Neural progenitor cell (in vitro differentiated cells): ENCODE results near the gene CCDC188. TPM values are rescaled to one million over a fixed set of nuclear protein-coding genes. Genes with fewer than 3 reads are reported as not detected.

Source experiments
- DNase-seq: peaks from one replicate; pipeline ENCODE4 v3.0.0-alpha.2; 2016; ENCODE audit warnings: low spot score
- H2AFZ ChIP-seq: fragments of 200-600 bp; sonication (generic); replicated peaks from 2 replicates; pipeline ENCODE4 v1.6.1; 2016; ENCODE audit warnings: antibody characterized with exemption
- H3F3A ChIP-seq: fragments of 200-600 bp; sonication (generic); 2 replicates; pipeline ENCODE4 v1.6.1; 2016; ENCODE audit warnings: antibody characterized with exemption, low read depth
- H3K27ac ChIP-seq: fragments of 200-600 bp; sonication (generic); 2 replicates; pipeline ENCODE4 v1.5.1; 2016; ENCODE audit warnings: mild to moderate bottlenecking
- H3K27me3 ChIP-seq: fragments of 200-600 bp; sonication (generic); 2 replicates; pipeline ENCODE4 v1.6.1; 2016; ENCODE audit warnings: mild to moderate bottlenecking, moderate library complexity
- H3K36me3 ChIP-seq: fragments of 200-600 bp; sonication (generic); 2 replicates; pipeline ENCODE4 v1.5.1; 2016
- H3K4me1 ChIP-seq: fragments of 200-600 bp; sonication (generic); 2 replicates; pipeline ENCODE4 v1.6.1; 2016; ENCODE audit warnings: mixed run types
- H3K4me2 ChIP-seq: fragments of 200-600 bp; sonication (generic); 2 replicates; pipeline ENCODE4 v1.6.1; 2016
- H3K4me3 ChIP-seq: fragments of 200-600 bp; sonication (generic); 2 replicates; pipeline ENCODE4 v1.5.1; 2016
- H3K79me2 ChIP-seq: fragments of 200-600 bp; sonication (generic); 2 replicates; pipeline ENCODE4 v1.6.1; 2016; ENCODE audit warnings: low read depth
- H3K9ac ChIP-seq: fragments of 200-600 bp; sonication (generic); 2 replicates; pipeline ENCODE4 v1.6.1; 2016
- H3K9me3 ChIP-seq: fragments of 200-600 bp; sonication (generic); 2 replicates; pipeline ENCODE4 v1.5.1; 2016; ENCODE audit warnings: low read depth
- H4K20me1 ChIP-seq: fragments of 200-600 bp; sonication (generic); 2 replicates; pipeline ENCODE4 v1.6.1; 2016; ENCODE audit warnings: low read depth
- H3K27ac Mint-ChIP-seq: 3 replicates; pipeline ENCODE4 v1.8.0; 2021; ENCODE audit warnings: mixed read lengths
- H3K27me3 Mint-ChIP-seq: 2 replicates; pipeline ENCODE4 v1.8.0; 2022; ENCODE audit warnings: low read depth, mild to moderate bottlenecking, inconsistent platforms, moderate library complexity, mixed read lengths; ENCODE audit not compliant: insufficient read depth
- H3K36me3 Mint-ChIP-seq: 3 replicates; pipeline ENCODE4 v1.8.0; 2021; ENCODE audit warnings: mixed read lengths
- H3K4me1 Mint-ChIP-seq: 3 replicates; pipeline ENCODE4 v1.8.0; 2021; ENCODE audit warnings: mixed read lengths
- H3K4me3 Mint-ChIP-seq: 3 replicates; pipeline ENCODE4 v1.8.0; 2021; ENCODE audit warnings: mild to moderate bottlenecking, moderate library complexity, mixed read lengths
- H3K9me3 Mint-ChIP-seq: 3 replicates; pipeline ENCODE4 v1.8.0; 2020; ENCODE audit warnings: mixed read lengths
- CTCF ChIP-seq: fragments of 200-600 bp; sonication (generic); IDR thresholded peaks from 2 replicates; pipeline ENCODE4 v1.5.1; 2017; ENCODE audit warnings: antibody characterized with exemption, mild to moderate bottlenecking
- EZH2 ChIP-seq: fragments of 200-600 bp; sonication (generic); IDR thresholded peaks from 2 replicates; pipeline ENCODE4 v1.6.1; 2017; ENCODE audit warnings: antibody characterized with exemption, mild to moderate bottlenecking, moderate library complexity
- EZH2phosphoT487 ChIP-seq: fragments of 200-600 bp; sonication (generic); IDR thresholded peaks from 2 replicates; pipeline ENCODE4 v1.6.1; 2017; ENCODE audit warnings: antibody characterized with exemption
- total RNA-seq: library from RNA; depleted of rRNA; stranded (reverse); fragments of >200 nt; gene quantifications from 2 replicates; pipeline ENCODE4 v1.2.3, GENCODE V29; 2015; ENCODE audit warnings: low replicate concordance

Gene CCDC188
- total RNA-seq, 1 donor from 2014 or later, result not detected

GRCh38 chr22:20167643-20168322 lies 16.9 kb upstream of the CCDC188 start:
- TF ChIP-seq CTCF (no peak), EZH2phosphoT487 (no peak), EZH2 (no peak)
- Histone ChIP-seq H3K79me2 (no peaks in the 10 kb centered on the region), H2AFZ (no peak overlapping the region), H3K27me3 (no peaks in the 10 kb centered on the region), H3K36me3 (no peaks in the 10 kb centered on the region), H3K27ac (no peak overlapping the region), H3K9ac (no peak overlapping the region), H3K4me1 (no peaks in the 10 kb centered on the region), H3F3A (no peaks in the 10 kb centered on the region), H3K4me2 (no peak overlapping the region), H4K20me1 (no peaks in the 10 kb centered on the region), H3K9me3 (no peaks in the 10 kb centered on the region), H3K4me3 (no peak overlapping the region)
- Mint-ChIP-seq H3K9me3 (peaks cover 3% of the 10 kb centered on the region), H3K36me3 (no peaks in the 10 kb centered on the region), H3K4me1 (peaks cover 2% of the 10 kb centered on the region), H3K4me3 (no peak overlapping the region), H3K27me3 (peaks cover 3% of the 10 kb centered on the region), H3K27ac (no peak overlapping the region)
- DNase-seq, result no peak

- no peak for TF ChIP-seq EZH2
- TF ChIP-seq EZH2phosphoT487, result no peak
- H3K79me2 ChIP-seq, result no peaks in the 10 kb centered on the region
- peaks cover 2% of the 10 kb centered on the region for H3K4me1 Mint-ChIP-seq
- H3K4me3 ChIP-seq, result no peak overlapping the region
- H4K20me1 ChIP-seq, result no peaks in the 10 kb centered on the region
- H3K9me3 Mint-ChIP-seq, result peaks cover 3% of the 10 kb centered on the region
- no peak for DNase-seq
- no peak overlapping the region for H3K4me2 ChIP-seq
- H3K9me3 ChIP-seq, result no peaks in the 10 kb centered on the region
- peaks cover 3% of the 10 kb centered on the region for H3K27me3 Mint-ChIP-seq
- no peak overlapping the region for H2AFZ ChIP-seq
- H3K36me3 ChIP-seq, result no peaks in the 10 kb centered on the region
- no peaks in the 10 kb centered on the region for H3F3A ChIP-seq
- H3K4me1 ChIP-seq, result no peaks in the 10 kb centered on the region
- no peak overlapping the region for H3K27ac ChIP-seq
- H3K36me3 Mint-ChIP-seq, result no peaks in the 10 kb centered on the region
- no peak overlapping the region for H3K27ac Mint-ChIP-seq
- no peak overlapping the region for H3K4me3 Mint-ChIP-seq
- H3K27me3 ChIP-seq, result no peaks in the 10 kb centered on the region
- no peak overlapping the region for H3K9ac ChIP-seq
Measured at GRCh38 chr22:20166703-20167102, 15.8 kb upstream of the CCDC188 start.

- Histone ChIP-seq H3K9me3 (no peaks in the 10 kb centered on the region), H3K27ac (no peak overlapping the region), H3K4me1 (no peaks in the 10 kb centered on the region), H3K36me3 (no peaks in the 10 kb centered on the region), H4K20me1 (no peaks in the 10 kb centered on the region), H3F3A (no peaks in the 10 kb centered on the region), H3K79me2 (no peaks in the 10 kb centered on the region), H3K4me3 (no peak overlapping the region), H3K4me2 (no peak overlapping the region), H3K9ac (no peak overlapping the region), H2AFZ (no peak overlapping the region), H3K27me3 (no peaks in the 10 kb centered on the region)
- no peak overlapping the region for H3K4me3 Mint-ChIP-seq
- no peak overlapping the region for H3K27ac Mint-ChIP-seq
- peaks cover 3% of the 10 kb centered on the region for H3K9me3 Mint-ChIP-seq
- no peak for TF ChIP-seq EZH2
- H3K4me1 Mint-ChIP-seq, result peaks cover 2% of the 10 kb centered on the region
- H3K36me3 Mint-ChIP-seq, result no peaks in the 10 kb centered on the region
- peaks cover 4% of the 10 kb centered on the region for H3K27me3 Mint-ChIP-seq
- DNase-seq, result no peak
Measured at GRCh38 chr22:20165913-20166312, 15.1 kb upstream of the CCDC188 start.

GRCh38 chr22:20165421-20165820 lies 14.6 kb upstream of the CCDC188 start:
- Mint-ChIP-seq H3K27me3 (peaks cover 4% of the 10 kb centered on the region), H3K27ac (no peak overlapping the region), H3K36me3 (no peaks in the 10 kb centered on the region), H3K9me3 (peaks cover 3% of the 10 kb centered on the region), H3K4me3 (no peak overlapping the region), H3K4me1 (peaks cover 1% of the 10 kb centered on the region)
- Histone ChIP-seq H3K4me1 (no peaks in the 10 kb centered on the region), H3K36me3 (no peaks in the 10 kb centered on the region), H4K20me1 (no peaks in the 10 kb centered on the region), H3K9ac (no peak overlapping the region), H3K4me3 (no peak overlapping the region), H3K9me3 (no peaks in the 10 kb centered on the region), H3K79me2 (no peaks in the 10 kb centered on the region), H3K27ac (no peak overlapping the region), H2AFZ (no peak overlapping the region), H3K4me2 (no peak overlapping the region), H3K27me3 (no peaks in the 10 kb centered on the region), H3F3A (no peaks in the 10 kb centered on the region)
- DNase-seq, result no peak
- TF ChIP-seq EZH2, result no peak
- TF ChIP-seq CTCF, result no peak
- no peak for TF ChIP-seq EZH2phosphoT487
